ENCODE measurements around the gene SLC26A8.
"Not testable (repeated sequence)": the region's sequence is repeated elsewhere in the genome, so short reads cannot be mapped to it uniquely, and the experiment has no call there.

SLC26A8 gene

GRCh38 chr6:36033935-36034334 lies 9.5 kb upstream of the SLC26A8 start:
- Mint-ChIP-seq H3K9me3 (ENCODE audit: low read depth) (no peaks in the 10 kb centered on the region), H3K27me3 (no peaks in the 10 kb centered on the region), H3K36me3 (peaks cover 9% of the 10 kb centered on the region), H3K4me1 (ENCODE audit: low read depth) (peaks cover 77% of the 10 kb centered on the region), H3K4me3 (peak overlapping the region; percentile 44), H3K27ac (peak overlapping the region; percentile 66)

GRCh38 chr6:36033144-36033543 lies 8.7 kb upstream of the SLC26A8 start:
- peaks cover 70% of the 10 kb centered on the region for H3K4me1 Mint-ChIP-seq (ENCODE audit: low read depth)
- H3K9me3 Mint-ChIP-seq (ENCODE audit: low read depth); H3K27ac Mint-ChIP-seq; H3K27me3 Mint-ChIP-seq; H3K36me3 Mint-ChIP-seq: not testable (repeated sequence)
- peak overlapping the region; percentile 20 for H3K4me3 Mint-ChIP-seq

- H3K36me3 Mint-ChIP-seq = peaks cover 9% of the 10 kb centered on the region
- no peaks in the 10 kb centered on the region for H3K27me3 Mint-ChIP-seq
- peak overlapping the region; percentile 84 for H3K27ac Mint-ChIP-seq
- H3K9me3 Mint-ChIP-seq (ENCODE audit: low read depth) = no peaks in the 10 kb centered on the region
- H3K4me1 Mint-ChIP-seq (ENCODE audit: low read depth) = peaks cover 64% of the 10 kb centered on the region
- H3K4me3 Mint-ChIP-seq = peak overlapping the region; percentile 68
Measured at GRCh38 chr6:36032261-36032660, 7.8 kb upstream of the SLC26A8 start.

- Mint-ChIP-seq H3K9me3 (ENCODE audit: low read depth) (no peaks in the 10 kb centered on the region), H3K36me3 (peaks cover 9% of the 10 kb centered on the region), H3K4me1 (ENCODE audit: low read depth) (peaks cover 55% of the 10 kb centered on the region)
Measured at GRCh38 chr6:36029464-36029863, 5.0 kb upstream of the SLC26A8 start.

GRCh38 chr6:36028877-36029324 lies 4.5 kb upstream of the SLC26A8 start:
- Mint-ChIP-seq H3K4me3 (peak overlapping the region; percentile 91), H3K27ac (peak overlapping the region; percentile 86), H3K36me3 (peaks cover 8% of the 10 kb centered on the region), H3K4me1 (ENCODE audit: low read depth) (peaks cover 52% of the 10 kb centered on the region), H3K9me3 (ENCODE audit: low read depth) (no peaks in the 10 kb centered on the region), H3K27me3 (peaks cover 15% of the 10 kb centered on the region)

More at GRCh38 chr6:36029464-36029863, 5.0 kb upstream of the SLC26A8 start:
- H3K4me3 Mint-ChIP-seq = peak overlapping the region; percentile 91
- H3K27me3 Mint-ChIP-seq = peaks cover 12% of the 10 kb centered on the region
- peak overlapping the region; percentile 86 for H3K27ac Mint-ChIP-seq

- peaks cover 8% of the 10 kb centered on the region for H3K36me3 Mint-ChIP-seq
- H3K27ac Mint-ChIP-seq = peak overlapping the region; percentile 86
- peaks cover 49% of the 10 kb centered on the region for H3K4me1 Mint-ChIP-seq (ENCODE audit: low read depth)
- H3K9me3 Mint-ChIP-seq (ENCODE audit: low read depth) = no peaks in the 10 kb centered on the region
- H3K4me3 Mint-ChIP-seq = peak overlapping the region; percentile 91
- peaks cover 19% of the 10 kb centered on the region for H3K27me3 Mint-ChIP-seq
Measured at GRCh38 chr6:36028088-36028876, 3.8 kb upstream of the SLC26A8 start.

- H3K4me3 Mint-ChIP-seq = peak within 1 kb of the TSS; percentile 91
- H3K9me3 Mint-ChIP-seq (ENCODE audit: low read depth) = no peaks in the 10 kb centered on the region
- H3K4me1 Mint-ChIP-seq (ENCODE audit: low read depth) = peaks cover 43% of the 10 kb centered on the region
- peaks cover 19% of the 10 kb centered on the region for H3K27me3 Mint-ChIP-seq
- H3K36me3 Mint-ChIP-seq = peaks cover 8% of the 10 kb centered on the region
- H3K27ac Mint-ChIP-seq = peak within 1 kb of the TSS; percentile 90
Measured at GRCh38 chr6:36027501-36028087, 3.2 kb upstream of the SLC26A8 start, which contains the start of gene MAPK14. TSS of gene MAPK14 (plus strand) at chr6:36027808. CDS start at chr6:36028158, 350 bp downstream.

- H3K9me3 Mint-ChIP-seq (ENCODE audit: low read depth) = no peaks in the 10 kb centered on the region
- peaks cover 19% of the 10 kb centered on the region for H3K27me3 Mint-ChIP-seq
- H3K27ac Mint-ChIP-seq = no peak overlapping the region
- peaks cover 4% of the 10 kb centered on the region for H3K36me3 Mint-ChIP-seq
- H3K4me3 Mint-ChIP-seq = no peak overlapping the region
- H3K4me1 Mint-ChIP-seq (ENCODE audit: low read depth) = peaks cover 30% of the 10 kb centered on the region
Measured at GRCh38 chr6:36025932-36026327, 1.5 kb upstream of the SLC26A8 start.

GRCh38 chr6:36025260-36025931 lies 955 bp upstream of the SLC26A8 start:
- Mint-ChIP-seq H3K9me3 (ENCODE audit: low read depth) (no peaks in the 10 kb centered on the region), H3K4me3 (no peak overlapping the region), H3K27ac (no peak overlapping the region), H3K4me1 (ENCODE audit: low read depth) (peaks cover 26% of the 10 kb centered on the region), H3K36me3 (peaks cover 2% of the 10 kb centered on the region), H3K27me3 (peaks cover 19% of the 10 kb centered on the region)

GRCh38 chr6:36020154-36020553 lies 4.3 kb downstream of the SLC26A8 start:
- no peak overlapping the region for H3K4me3 Mint-ChIP-seq
- H3K36me3 Mint-ChIP-seq = peaks cover 5% of the 10 kb centered on the region
- no peaks in the 10 kb centered on the region for H3K9me3 Mint-ChIP-seq (ENCODE audit: low read depth)
- peaks cover 10% of the 10 kb centered on the region for H3K4me1 Mint-ChIP-seq (ENCODE audit: low read depth)
- H3K27me3 Mint-ChIP-seq = peaks cover 16% of the 10 kb centered on the region
- H3K27ac Mint-ChIP-seq = no peak overlapping the region

GRCh38 chr6:36019167-36019566 lies 5.3 kb downstream of the SLC26A8 start:
- no peak overlapping the region for H3K27ac Mint-ChIP-seq
- H3K9me3 Mint-ChIP-seq (ENCODE audit: low read depth) = no peaks in the 10 kb centered on the region
- peaks cover 3% of the 10 kb centered on the region for H3K36me3 Mint-ChIP-seq
- H3K4me3 Mint-ChIP-seq = no peak overlapping the region
- H3K27me3 Mint-ChIP-seq = peaks cover 10% of the 10 kb centered on the region
- peaks cover 5% of the 10 kb centered on the region for H3K4me1 Mint-ChIP-seq (ENCODE audit: low read depth)

- Mint-ChIP-seq H3K36me3 (peaks cover 3% of the 10 kb centered on the region), H3K4me3 (no peak overlapping the region), H3K27ac (no peak overlapping the region), H3K27me3 (peaks cover 3% of the 10 kb centered on the region), H3K9me3 (ENCODE audit: low read depth) (no peaks in the 10 kb centered on the region), H3K4me1 (ENCODE audit: low read depth) (no peaks in the 10 kb centered on the region)
Measured at GRCh38 chr6:36018339-36018738, 6.1 kb downstream of the SLC26A8 start.

- no peak overlapping the region for H3K4me3 Mint-ChIP-seq
Measured at GRCh38 chr6:36015666-36016065, 8.8 kb downstream of the SLC26A8 start.

GRCh38 chr6:36000451-36000850 lies 24.0 kb downstream of the SLC26A8 start:
- Mint-ChIP-seq H3K27ac (no peak overlapping the region), H3K36me3 (peaks cover 2% of the 10 kb centered on the region), H3K27me3 (peaks cover 6% of the 10 kb centered on the region), H3K4me1 (ENCODE audit: low read depth) (no peaks in the 10 kb centered on the region), H3K9me3 (ENCODE audit: low read depth) (no peaks in the 10 kb centered on the region), H3K4me3 (no peak overlapping the region)

More at GRCh38 chr6:36015666-36016065, 8.8 kb downstream of the SLC26A8 start:
- Mint-ChIP-seq H3K27ac (no peak overlapping the region), H3K4me1 (ENCODE audit: low read depth) (no peaks in the 10 kb centered on the region), H3K27me3 (peaks cover 3% of the 10 kb centered on the region), H3K36me3 (peaks cover 3% of the 10 kb centered on the region), H3K9me3 (ENCODE audit: low read depth) (no peaks in the 10 kb centered on the region)

GRCh38 chr6:35993150-35993549 lies 31.3 kb downstream of the SLC26A8 start:
- H3K27ac Mint-ChIP-seq = no peak overlapping the region
- no peaks in the 10 kb centered on the region for H3K9me3 Mint-ChIP-seq (ENCODE audit: low read depth)
- H3K4me3 Mint-ChIP-seq = no peak overlapping the region
- H3K36me3 Mint-ChIP-seq = no peaks in the 10 kb centered on the region
- H3K4me1 Mint-ChIP-seq (ENCODE audit: low read depth) = no peaks in the 10 kb centered on the region
- peaks cover 4% of the 10 kb centered on the region for H3K27me3 Mint-ChIP-seq

All from activated naive CD8-positive, alpha-beta T cell (primary cell).